ENCODE data around the gene MXI1. TPM values are rescaled to one million over a fixed set of nuclear protein-coding genes. Genes with fewer than 3 reads are reported as not detected.
A peak's percentile ranks its signal among the peaks of the same experiment; 100 is the strongest.

Gene MXI1
- total RNA-seq, 2 experiments from 2014 or later: 47.9 to 48.2 TPM

- ATAC-seq (peak; percentile 20), DNase-seq (no peak)
- ChIA-PET POLR2A (interaction anchor here (0.7 to 4.8 kb wide), 9 partner anchors 10 to 301 kb away, joined by 3 to 42 read pairs (median 3); no protein-coding TSS in a partner anchor), CTCF (interaction anchor here (0.6 to 10.5 kb wide), 12 partner anchors 14 to 155 kb away, joined by 3 to 171 read pairs (median 4); partner anchors contain the start of gene SMNDC1)
- peaks cover 45% of the 10 kb centered on the region for H3K4me1 Mint-ChIP-seq (ENCODE audit: low read depth)
- peak overlapping the region; percentile 96 for H3K27ac Mint-ChIP-seq
- peaks cover 17% of the 10 kb centered on the region for H3K27me3 Mint-ChIP-seq
- H3K9me3 Mint-ChIP-seq: no peaks in the 10 kb centered on the region
- TF ChIP-seq CTCF (IDR thresholded peaks at IDR 0.05): no peak
- peaks cover 8% of the 10 kb centered on the region for H3K36me3 Mint-ChIP-seq (ENCODE audit: low read depth)
- H3K4me3 Mint-ChIP-seq: peak overlapping the region; percentile 97
- intact Hi-C loops (cut with micrococcal nuclease): loop anchor here (2.0 to 10.0 kb wide), 5 partner anchors 15 to 195 kb away; no protein-coding TSS in a partner anchor
Observed at GRCh38 chr10:110209926-110210673, 2.7 kb downstream of the MXI1 start.

GRCh38 chr10:110210674-110211464 lies 3.5 kb downstream of the MXI1 start:
- ChIA-PET POLR2A (interaction anchor here (0.6 to 4.8 kb wide), 10 partner anchors 10 to 300 kb away, joined by 3 to 42 read pairs (median 3); no protein-coding TSS in a partner anchor), CTCF (interaction anchor here (0.6 to 10.5 kb wide), 10 partner anchors 13 to 156 kb away, joined by 3 to 171 read pairs (median 4); no protein-coding TSS in a partner anchor)
- peaks cover 8% of the 10 kb centered on the region for H3K36me3 Mint-ChIP-seq (ENCODE audit: low read depth)
- intact Hi-C loops (cut with micrococcal nuclease): loop anchor here (2.0 to 10.0 kb wide), 2 partner anchors 14 to 196 kb away; no protein-coding TSS in a partner anchor
- peaks cover 49% of the 10 kb centered on the region for H3K4me1 Mint-ChIP-seq (ENCODE audit: low read depth)
- peak; percentile 95 for DNase-seq
- peaks cover 15% of the 10 kb centered on the region for H3K27me3 Mint-ChIP-seq
- H3K9me3 Mint-ChIP-seq: no peaks in the 10 kb centered on the region
- H3K4me3 Mint-ChIP-seq: peak overlapping the region; percentile 97
- TF ChIP-seq CTCF (IDR thresholded peaks at IDR 0.05): no peak
- ATAC-seq: peak; percentile 71
- H3K27ac Mint-ChIP-seq: peak overlapping the region; percentile 96

GRCh38 chr10:110211465-110211843 lies 4.0 kb downstream of the MXI1 start:
- H3K4me1 Mint-ChIP-seq (ENCODE audit: low read depth): peaks cover 48% of the 10 kb centered on the region
- ATAC-seq (no peak), DNase-seq (no peak)
- peak overlapping the region; percentile 97 for H3K4me3 Mint-ChIP-seq
- POLR2A ChIA-PET: interaction anchor here (0.7 to 4.8 kb wide), 6 partner anchors 9 to 249 kb away, joined by 3 to 42 read pairs (median 5); no protein-coding TSS in a partner anchor
- H3K36me3 Mint-ChIP-seq (ENCODE audit: low read depth): peaks cover 8% of the 10 kb centered on the region
- intact Hi-C loops (cut with micrococcal nuclease): loop anchor here (2.0 to 10.0 kb wide), 2 partner anchors 13 to 197 kb away; no protein-coding TSS in a partner anchor
- CTCF ChIA-PET: interaction anchor here (0.7 to 10.5 kb wide), 7 partner anchors 12 to 74 kb away, joined by 3 to 171 read pairs (median 6); no protein-coding TSS in a partner anchor
- peak overlapping the region; percentile 96 for H3K27ac Mint-ChIP-seq
- no peaks in the 10 kb centered on the region for H3K9me3 Mint-ChIP-seq
- no peak for TF ChIP-seq CTCF (IDR thresholded peaks at IDR 0.05)
- H3K27me3 Mint-ChIP-seq: peaks cover 12% of the 10 kb centered on the region

GRCh38 chr10:110212119-110213006 lies 5.0 kb downstream of the MXI1 start:
- H3K27ac Mint-ChIP-seq: peak overlapping the region; percentile 96
- H3K4me3 Mint-ChIP-seq: peak overlapping the region; percentile 97
- TF ChIP-seq CTCF (IDR thresholded peaks at IDR 0.05): no peak
- H3K27me3 Mint-ChIP-seq: peaks cover 7% of the 10 kb centered on the region
- peaks cover 40% of the 10 kb centered on the region for H3K4me1 Mint-ChIP-seq (ENCODE audit: low read depth)
- peaks cover 8% of the 10 kb centered on the region for H3K36me3 Mint-ChIP-seq (ENCODE audit: low read depth)
- ATAC-seq (no peak), DNase-seq (peak; percentile 57)
- CTCF ChIA-PET: interaction anchor here (0.7 to 10.5 kb wide), 5 partner anchors 12 to 74 kb away, joined by 3 to 171 read pairs (median 4); no protein-coding TSS in a partner anchor
- POLR2A ChIA-PET: interaction anchor here (1.3 to 4.8 kb wide), 5 partner anchors 9 to 78 kb away, joined by 4 to 42 read pairs (median 4); no protein-coding TSS in a partner anchor
- H3K9me3 Mint-ChIP-seq: no peaks in the 10 kb centered on the region
- intact Hi-C loops (cut with micrococcal nuclease): loop anchor here (10.0 kb wide), 1 partner anchor 198 kb away; no protein-coding TSS in a partner anchor
